Measurements from ENCODE around the gene FPR2.
A peak's percentile ranks its signal among the peaks of the same experiment; 100 is the strongest.
"Not testable (repeated sequence)": the region's sequence is repeated elsewhere in the genome, so short reads cannot be mapped to it uniquely, and the experiment has no call there.

The FPR2 gene

GRCh38 chr19:51765086-51765485, 4.1 kb downstream of the FPR2 start:
- DNase-seq (ENCODE audit: low spot score): no peak
- POLR2A ChIA-PET (ENCODE audit: low non-redundant PET): no interaction called here
- TF ChIP-seq CTCF (conservative IDR thresholded peaks at IDR 0.05; ENCODE audit: low read depth): no peak
- CTCF ChIA-PET: interaction anchor here (0.6 kb wide), 1 partner anchor 38 kb away, joined by 3 read pairs; no protein-coding TSS in a partner anchor
- H3K27ac ChIP-seq: no peak overlapping the region

- TF ChIP-seq CTCF (conservative IDR thresholded peaks at IDR 0.05; ENCODE audit: low read depth): no peak
- ChIA-PET CTCF (no interaction called here), POLR2A (ENCODE audit: low non-redundant PET) (no interaction called here)
These were observed 5.5 kb downstream of the FPR2 start for GRCh38 chr19:51766461-51766860.

GRCh38 chr19:51771376-51772130, 10.6 kb downstream of the FPR2 start:
- ChIA-PET CTCF (no interaction called here), POLR2A (ENCODE audit: low non-redundant PET) (no interaction called here)

More at GRCh38 chr19:51766461-51766860, 5.5 kb downstream of the FPR2 start:
- DNase-seq (ENCODE audit: low spot score): no peak
- no peak overlapping the region for H3K27ac ChIP-seq

GRCh38 chr19:51772977-51773376, 12.0 kb downstream of the FPR2 start:
- POLR2A ChIA-PET (ENCODE audit: low non-redundant PET): no interaction called here
- H3K27ac ChIP-seq: no peak overlapping the region
- no peak for DNase-seq (ENCODE audit: low spot score)
- no peak for TF ChIP-seq CTCF (conservative IDR thresholded peaks at IDR 0.05; ENCODE audit: low read depth)
- CTCF ChIA-PET: no interaction called here

More at GRCh38 chr19:51771376-51772130, 10.6 kb downstream of the FPR2 start:
- no peak for TF ChIP-seq CTCF (conservative IDR thresholded peaks at IDR 0.05; ENCODE audit: low read depth)
- no peak for DNase-seq (ENCODE audit: low spot score)
- H3K27ac ChIP-seq: no peak overlapping the region

GRCh38 chr19:51776561-51776960, 15.6 kb downstream of the FPR2 start:
- POLR2A ChIA-PET (ENCODE audit: low non-redundant PET): not testable (repeated sequence)
- CTCF ChIA-PET: interaction anchor here (0.6 kb wide), 2 partner anchors 21 to 378 kb away, joined by 3 read pairs; no protein-coding TSS in a partner anchor

GRCh38 chr19:51777570-51778462, 16.8 kb downstream of the FPR2 start:
- POLR2A ChIA-PET (ENCODE audit: low non-redundant PET): no interaction called here
- DNase-seq (ENCODE audit: low spot score): peak; percentile 50
- TF ChIP-seq CTCF (conservative IDR thresholded peaks at IDR 0.05; ENCODE audit: low read depth): peak; percentile 77
- no peak overlapping the region for H3K27ac ChIP-seq
- CTCF ChIA-PET: interaction anchor here (0.5 to 1.3 kb wide), 19 partner anchors 9 to 1566 kb away, joined by 3 to 8 read pairs (median 3); no protein-coding TSS in a partner anchor

More at GRCh38 chr19:51776561-51776960, 15.6 kb downstream of the FPR2 start:
- DNase-seq (ENCODE audit: low spot score); H3K27ac ChIP-seq: not testable (repeated sequence)
